GM18505 (cell line): ENCODE measurements around the gene DISC1.
"Not testable (repeated sequence)": the region's sequence is repeated elsewhere in the genome, so short reads cannot be mapped to it uniquely, and the experiment has no call there.

Experiments used
- ATAC-seq: cut with Tn5 transposase; IDR thresholded peaks from one replicate; pipeline ENCODE4 v1.9.1; 2021; ENCODE audit not compliant: unreplicated experiment
- POLR2A ChIP-seq: IDR thresholded peaks from 4 replicates; pipeline ENCODE4 v1.6.1; 2011; ENCODE audit warnings: borderline replicate concordance; ENCODE audit not compliant: insufficient read depth, insufficient read length; ENCODE audit errors: extremely low read depth

Gene DISC1

GRCh38 chr1:231638647-231639046, 12.1 kb downstream of the DISC1 start:
- ATAC-seq: no peak
- TF ChIP-seq POLR2A: no peak

- TF ChIP-seq POLR2A: no peak
- ATAC-seq: no peak
Observed at GRCh38 chr1:231639819-231640218, 13.2 kb downstream of the DISC1 start.

DNA sequence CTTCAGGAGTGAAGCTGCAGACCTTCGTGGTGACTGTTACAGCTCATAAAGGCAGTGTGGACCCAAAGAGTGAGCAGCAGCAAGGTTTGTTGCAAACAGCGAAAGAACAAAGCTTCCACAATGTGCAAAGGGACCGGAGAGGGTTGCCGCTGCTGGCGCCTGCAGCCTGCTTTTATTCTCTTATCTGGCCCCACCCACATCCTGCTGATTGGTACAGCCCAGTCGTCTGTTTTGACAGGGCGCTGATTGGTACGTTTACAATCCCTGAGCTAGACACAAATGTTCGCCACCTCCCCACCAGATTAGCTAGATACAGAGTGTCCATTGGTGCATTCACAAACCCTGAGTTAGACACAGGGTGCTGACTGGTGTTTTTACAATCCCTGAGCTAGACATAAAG, 14.9 kb downstream of the DISC1 start:
- not testable (repeated sequence) for ATAC-seq

DNA sequence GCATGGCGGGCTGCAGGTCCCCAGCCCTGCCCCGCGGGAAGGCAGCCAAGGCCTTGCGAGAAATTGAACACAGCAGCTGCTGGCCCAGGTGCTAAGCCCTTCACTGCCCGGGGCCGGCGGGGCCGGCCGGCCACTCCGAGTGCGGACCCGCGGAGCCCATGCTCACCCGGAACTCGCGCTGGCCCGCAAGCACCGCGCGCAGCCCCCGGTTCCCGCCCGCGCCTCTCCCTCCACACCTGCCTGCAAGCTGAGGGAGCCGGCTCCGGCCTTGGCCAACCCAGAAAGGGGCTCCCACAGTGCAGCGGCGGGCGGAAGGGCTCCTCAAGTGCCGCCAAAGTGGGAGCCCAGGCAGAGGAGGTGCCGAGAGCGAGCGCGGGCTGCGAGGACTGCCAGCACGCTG, 15.5 kb downstream of the DISC1 start:
- ATAC-seq: not testable (repeated sequence)

DNA sequence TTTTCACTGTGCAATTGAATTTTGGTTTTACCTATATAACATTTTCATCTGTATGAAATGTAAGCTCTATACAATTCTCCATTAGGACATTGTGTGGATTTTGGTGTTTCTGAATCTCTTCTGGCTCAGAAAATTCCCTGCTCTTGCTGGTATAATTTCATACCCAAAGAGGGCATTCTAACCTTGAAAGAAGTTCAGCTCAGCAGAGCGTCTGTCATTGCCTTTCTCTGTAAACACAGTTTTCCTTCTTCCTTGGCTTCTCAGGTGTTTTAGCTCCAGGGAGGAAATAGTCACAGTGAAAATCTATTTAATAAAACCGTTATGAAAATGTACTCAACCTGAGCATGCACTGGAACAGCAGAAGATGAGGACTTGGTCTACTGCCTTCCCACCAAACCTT, 16.0 kb downstream of the DISC1 start:
- TF ChIP-seq POLR2A: no peak
- ATAC-seq: no peak

- TF ChIP-seq POLR2A: no peak
- no peak for ATAC-seq
Observed at GRCh38 chr1:231643071-231643934, 16.7 kb downstream of the DISC1 start.

DNA sequence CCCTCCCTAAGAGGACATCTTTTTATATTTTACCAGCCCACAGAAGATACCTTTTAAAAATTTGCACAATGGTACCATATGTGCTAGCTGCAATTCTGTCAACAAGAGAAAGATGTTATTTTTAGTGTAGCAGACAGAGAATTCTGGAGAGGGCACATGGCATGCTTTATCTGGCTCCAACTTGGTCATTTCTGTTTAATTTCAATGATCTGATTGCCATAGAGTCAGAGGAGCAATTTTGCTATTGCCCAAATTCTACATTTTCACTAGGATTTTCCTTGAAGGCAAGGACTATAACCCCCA, 17.3 kb downstream of the DISC1 start:
- no peak for TF ChIP-seq POLR2A
- no peak for ATAC-seq

- not testable (repeated sequence) for ATAC-seq
Observed at GRCh38 chr1:231645634-231646033, 19.0 kb downstream of the DISC1 start.

DNA sequence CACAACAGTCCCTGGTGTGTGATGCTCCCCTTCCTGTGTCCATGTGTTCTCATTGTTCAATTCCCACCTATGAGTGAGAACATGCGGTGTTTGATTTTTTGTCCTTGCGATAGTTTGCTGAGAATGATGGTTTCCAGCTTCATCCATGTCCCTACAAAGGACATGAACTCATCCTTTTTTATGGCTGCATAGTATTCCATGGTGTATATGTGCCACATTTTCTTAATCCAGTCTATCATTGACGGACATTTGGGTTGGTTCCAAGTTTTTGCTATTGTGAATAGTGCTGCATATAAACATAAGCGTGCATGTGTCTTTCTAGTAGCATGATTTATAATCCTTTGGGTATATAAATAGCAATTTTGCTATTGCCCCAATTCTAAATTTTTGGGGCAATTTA, 19.6 kb downstream of the DISC1 start:
- ATAC-seq: not testable (repeated sequence)

DNA sequence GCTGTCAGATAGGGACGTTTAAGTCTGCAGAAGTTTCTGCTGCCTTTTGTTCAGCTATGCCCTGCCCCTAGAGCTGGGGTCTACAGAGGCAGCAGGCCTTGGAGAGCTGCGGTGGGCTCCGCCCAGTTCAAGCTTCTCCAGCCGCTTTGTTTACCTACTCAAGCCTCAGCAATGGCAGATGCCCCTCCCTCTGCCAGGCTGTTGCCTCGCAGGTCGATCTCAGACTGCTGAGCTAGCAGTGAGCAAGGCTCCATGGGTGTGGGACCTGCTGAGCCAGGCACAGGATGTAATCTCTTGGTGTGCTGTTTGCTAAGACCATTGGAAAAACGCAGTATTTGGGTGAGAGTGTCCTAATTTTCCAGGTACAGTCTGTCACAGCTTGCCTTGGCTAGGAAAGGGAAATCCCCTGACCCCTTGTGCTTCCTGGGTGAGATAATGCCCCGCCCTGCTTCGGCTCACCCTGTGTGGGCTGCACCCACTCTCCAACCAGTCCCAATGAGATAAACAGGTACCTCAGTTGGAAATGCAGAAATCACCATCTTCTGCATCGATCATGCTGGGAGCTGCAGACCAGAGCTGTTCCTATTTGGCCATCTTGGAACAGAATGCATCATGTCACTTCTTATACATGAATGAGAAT, 25.2 kb downstream of the DISC1 start:
- ATAC-seq: not testable (repeated sequence)

DNA sequence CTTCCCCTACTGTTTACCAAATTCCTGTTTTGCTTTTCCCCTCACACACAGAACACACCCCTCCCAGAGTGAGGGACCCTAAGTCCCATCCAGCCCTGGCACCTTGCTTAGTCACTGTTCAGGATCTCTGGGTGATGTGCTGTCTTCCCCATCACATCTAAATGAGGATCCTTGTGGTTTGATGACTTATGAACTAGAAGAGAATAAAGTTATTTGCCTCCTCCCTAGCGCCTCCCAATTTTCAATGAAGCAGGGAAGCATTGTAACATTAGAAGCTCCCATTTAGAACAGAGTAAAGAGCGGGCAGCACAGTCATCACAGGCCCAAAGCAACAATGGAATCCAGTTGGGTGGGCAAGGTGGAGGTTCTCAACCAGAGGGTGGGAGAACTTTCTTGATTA, 27.0 kb downstream of the DISC1 start:
- no peak for ATAC-seq
- TF ChIP-seq POLR2A: no peak

DNA sequence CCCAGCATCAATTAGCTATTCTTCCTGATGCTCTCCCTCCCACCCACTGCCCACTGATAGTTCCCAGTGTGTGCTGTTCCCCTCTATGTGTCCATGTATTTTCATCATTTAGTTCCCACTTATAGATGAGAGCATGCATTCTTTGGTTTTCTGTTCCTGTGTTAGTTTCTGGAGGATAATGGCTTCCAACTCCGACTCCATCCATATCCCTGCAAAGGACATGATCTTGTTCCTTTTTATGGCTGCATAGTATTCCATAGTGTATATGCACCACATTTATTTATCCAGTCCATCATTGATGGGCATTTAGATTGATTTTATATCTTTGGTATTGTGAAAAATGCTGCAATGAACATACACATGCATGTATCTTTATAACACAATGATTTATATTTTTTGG, 30.2 kb downstream of the DISC1 start:
- TF ChIP-seq POLR2A: no peak
- ATAC-seq: no peak

GRCh38 chr1:231658223-231658622, 31.6 kb downstream of the DISC1 start:
- not testable (repeated sequence) for ATAC-seq

- no peak for ATAC-seq
Observed at GRCh38 chr1:231660198-231660597, 33.6 kb downstream of the DISC1 start.

GRCh38 chr1:231663211-231663792, 36.7 kb downstream of the DISC1 start:
- TF ChIP-seq POLR2A: no peak
- ATAC-seq: no peak

More at GRCh38 chr1:231660198-231660597, 33.6 kb downstream of the DISC1 start:
- no peak for TF ChIP-seq POLR2A
